ENCODE measurements around the gene CACNG1.

CACNG1 gene

DNA sequence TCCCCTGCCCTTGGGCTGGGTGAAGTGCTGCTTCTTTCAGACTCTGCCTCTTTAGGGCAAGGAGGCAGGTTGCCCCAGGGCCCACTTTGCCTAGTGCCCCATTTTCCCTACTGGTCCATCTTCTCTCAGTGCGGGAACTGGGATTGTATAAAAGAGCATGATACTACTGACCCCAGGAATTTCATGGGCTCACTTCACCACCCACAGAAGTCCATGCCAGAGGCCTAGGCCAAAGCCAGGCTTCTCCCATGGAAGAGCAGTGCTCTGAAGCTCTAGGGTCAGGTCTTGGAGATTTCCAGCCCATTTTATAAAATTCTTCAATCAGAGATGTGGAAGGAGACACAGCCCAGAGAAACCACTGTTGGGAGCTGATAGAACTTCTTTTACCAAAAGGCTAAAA lies 5.7 kb downstream of the CACNG1 start:
- no peak for DNase-seq (ENCODE audit: low read depth in 2 of 2)
- TF ChIP-seq, protein P1, sequence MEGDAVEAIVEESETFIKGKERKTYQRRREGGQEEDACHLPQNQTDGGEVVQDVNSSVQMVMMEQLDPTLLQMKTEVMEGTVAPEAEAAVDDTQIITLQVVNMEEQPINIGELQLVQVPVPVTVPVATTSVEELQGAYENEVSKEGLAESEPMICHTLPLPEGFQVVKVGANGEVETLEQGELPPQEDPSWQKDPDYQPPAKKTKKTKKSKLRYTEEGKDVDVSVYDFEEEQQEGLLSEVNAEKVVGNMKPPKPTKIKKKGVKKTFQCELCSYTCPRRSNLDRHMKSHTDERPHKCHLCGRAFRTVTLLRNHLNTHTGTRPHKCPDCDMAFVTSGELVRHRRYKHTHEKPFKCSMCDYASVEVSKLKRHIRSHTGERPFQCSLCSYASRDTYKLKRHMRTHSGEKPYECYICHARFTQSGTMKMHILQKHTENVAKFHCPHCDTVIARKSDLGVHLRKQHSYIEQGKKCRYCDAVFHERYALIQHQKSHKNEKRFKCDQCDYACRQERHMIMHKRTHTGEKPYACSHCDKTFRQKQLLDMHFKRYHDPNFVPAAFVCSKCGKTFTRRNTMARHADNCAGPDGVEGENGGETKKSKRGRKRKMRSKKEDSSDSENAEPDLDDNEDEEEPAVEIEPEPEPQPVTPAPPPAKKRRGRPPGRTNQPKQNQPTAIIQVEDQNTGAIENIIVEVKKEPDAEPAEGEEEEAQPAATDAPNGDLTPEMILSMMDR (IDR thresholded peaks at IDR 0.05; ENCODE audit: low read depth, low read length): no peak
- no peak overlapping the region for H3K4me3 ChIP-seq (replicated peaks in 1 of 2; ENCODE audit: low read depth in 2 of 2, low read length in 2 of 2)

DNA sequence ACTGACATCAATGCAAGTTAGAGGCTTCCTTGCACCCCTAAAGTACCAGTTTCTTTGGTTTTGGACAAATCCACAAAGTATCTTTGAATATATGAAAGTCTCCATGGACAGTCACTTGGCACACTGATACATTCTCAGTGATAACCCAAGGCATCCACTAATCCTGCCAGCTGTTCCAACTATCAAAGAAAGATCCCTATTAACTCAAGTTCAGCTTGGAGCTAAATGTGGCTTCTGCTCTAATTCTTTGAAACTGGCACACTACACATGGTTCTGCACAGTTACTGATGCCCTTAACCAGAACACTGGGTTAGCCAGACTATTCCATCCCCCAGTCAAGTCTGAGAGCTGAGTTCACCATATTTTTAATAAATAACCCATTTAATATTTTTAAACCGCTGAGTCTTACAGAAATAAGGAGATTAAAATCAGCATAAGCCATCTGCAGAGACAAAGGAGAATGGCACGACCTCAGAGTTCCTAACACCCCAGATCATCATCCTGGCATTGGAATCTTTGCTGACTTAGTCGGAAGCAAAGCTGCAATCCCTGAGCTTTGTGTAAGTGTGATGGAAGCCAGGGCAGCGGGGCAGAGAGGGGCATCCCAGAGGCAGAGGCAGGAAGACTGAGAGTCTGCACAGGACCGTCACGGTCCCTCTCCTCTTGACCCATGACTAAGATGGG lies 6.3 kb downstream of the CACNG1 start:
- no peak overlapping the region for H3K4me3 ChIP-seq (replicated peaks in 1 of 2; ENCODE audit: low read depth in 2 of 2, low read length in 2 of 2)
- TF ChIP-seq, protein P1 (IDR thresholded peaks at IDR 0.05; ENCODE audit: low read depth, low read length): no peak
- DNase-seq (ENCODE audit: low read depth in 2 of 2): no peak

DNA sequence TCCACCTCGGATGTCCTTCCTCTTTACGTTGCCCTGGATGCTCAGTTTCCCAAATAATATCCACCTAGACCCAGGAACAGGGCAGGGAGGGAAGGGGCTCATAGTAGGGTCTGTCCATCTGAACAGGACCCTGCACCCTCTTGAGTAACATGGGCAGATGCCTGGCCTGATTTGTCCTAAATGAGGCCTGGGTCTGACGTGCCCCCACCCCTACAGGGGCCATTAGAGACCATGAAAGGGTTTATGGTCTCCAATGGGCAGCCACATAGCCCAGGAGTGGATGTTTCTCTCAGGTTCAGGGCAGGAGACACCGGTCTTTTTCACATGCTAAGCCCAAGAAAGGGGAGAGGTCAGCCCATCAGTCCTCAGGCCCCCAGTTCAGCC lies 6.8 kb downstream of the CACNG1 start:
- no peak overlapping the region for H3K4me3 ChIP-seq (replicated peaks in 1 of 2; ENCODE audit: low read depth in 2 of 2, low read length in 2 of 2)
- TF ChIP-seq, protein P1 (IDR thresholded peaks at IDR 0.05; ENCODE audit: low read depth, low read length): no peak
- DNase-seq (ENCODE audit: low read depth in 2 of 2): no peak

DNA sequence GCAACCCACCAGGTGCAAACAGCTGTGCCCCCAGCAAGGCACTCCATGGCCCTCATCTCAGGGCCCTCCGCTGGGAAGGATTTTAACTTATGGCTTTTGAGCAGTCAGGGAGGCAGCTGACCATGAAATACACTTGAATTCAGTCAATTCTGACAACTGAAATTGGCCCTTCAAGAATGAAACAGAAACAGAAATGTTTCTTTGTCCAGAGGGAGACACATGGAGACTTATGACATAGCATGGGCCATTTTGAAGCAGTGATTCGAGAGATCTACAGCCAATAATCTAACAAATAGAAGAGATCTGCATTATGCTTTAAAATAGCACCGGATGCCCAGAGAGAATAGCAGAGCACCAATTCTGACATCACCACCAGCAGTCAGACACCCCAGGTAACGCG lies 7.5 kb downstream of the CACNG1 start:
- DNase-seq (ENCODE audit: low read depth in 2 of 2): no peak
- no peak overlapping the region for H3K4me3 ChIP-seq (replicated peaks in 1 of 2; ENCODE audit: low read depth in 2 of 2, low read length in 2 of 2)
- TF ChIP-seq, protein P1 (IDR thresholded peaks at IDR 0.05; ENCODE audit: low read depth, low read length): no peak

DNA sequence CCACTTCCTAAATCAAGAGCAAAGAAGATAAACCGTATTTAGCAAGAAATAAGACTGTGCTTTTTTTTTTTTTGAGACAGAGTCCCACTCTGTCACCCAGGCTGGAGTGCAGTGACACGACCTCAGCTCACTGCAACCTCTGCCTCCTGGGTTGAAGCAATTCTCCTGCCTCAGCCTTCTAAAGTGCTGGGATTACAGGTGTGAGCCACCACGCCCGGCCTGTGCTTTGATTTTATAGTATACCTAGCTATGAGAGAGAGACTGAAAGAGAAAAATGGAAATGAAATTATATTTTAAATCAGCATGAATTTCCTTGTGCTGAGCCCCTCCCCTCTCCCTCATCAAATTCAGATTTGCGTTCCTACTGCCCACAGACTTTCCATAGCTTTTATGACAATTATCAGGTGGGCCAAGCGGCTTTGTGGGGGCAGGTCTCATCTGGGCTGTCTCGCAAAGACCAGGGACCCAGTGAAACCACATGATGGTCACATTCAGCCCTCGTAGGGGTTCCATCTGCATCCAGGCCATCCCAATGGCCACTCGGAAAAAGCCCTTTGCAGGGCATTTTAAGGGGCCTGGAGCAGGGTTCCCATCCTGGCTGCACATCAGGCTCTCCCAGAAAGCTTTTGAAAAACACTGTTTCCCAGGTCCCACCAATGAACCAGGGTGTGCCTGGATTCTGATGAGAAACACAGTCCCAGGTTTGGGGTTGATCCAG lies 8.5 kb downstream of the CACNG1 start:
- no peak overlapping the region for H3K4me3 ChIP-seq (replicated peaks in 1 of 2; ENCODE audit: low read depth in 2 of 2, low read length in 2 of 2)
- TF ChIP-seq, protein P1 (IDR thresholded peaks at IDR 0.05; ENCODE audit: low read depth, low read length): no peak
- no peak for DNase-seq (ENCODE audit: low read depth in 2 of 2)

DNA sequence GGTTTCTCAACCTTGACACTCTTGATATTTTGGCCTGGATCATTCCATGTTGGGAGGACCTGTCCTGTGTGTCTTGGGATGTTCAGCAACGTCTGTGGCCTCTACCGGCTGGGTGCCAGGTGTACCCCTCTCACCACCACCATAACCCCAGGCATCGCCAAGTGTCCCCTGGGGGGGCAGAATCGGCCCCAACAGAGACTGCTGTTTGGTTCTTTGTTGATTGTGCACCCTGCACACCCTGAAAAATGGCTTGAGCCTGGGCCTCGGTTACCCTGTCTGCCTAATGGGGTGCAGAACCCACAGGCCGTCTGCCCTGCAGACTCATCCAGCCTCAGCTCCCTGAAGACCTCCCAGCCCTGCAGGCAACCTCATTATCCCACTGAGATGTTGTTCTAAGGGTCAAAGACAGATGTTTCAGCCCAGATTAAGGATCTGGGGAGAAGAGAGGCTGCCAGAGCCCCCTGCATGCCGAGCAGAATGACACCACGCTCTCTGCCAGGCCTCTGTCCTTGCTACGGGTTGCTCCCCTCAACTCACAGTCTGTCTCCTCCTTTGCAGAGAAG lies 9.2 kb downstream of the CACNG1 start:
- DNase-seq (ENCODE audit: low read depth in 2 of 2): no peak
- TF ChIP-seq, protein P1 (IDR thresholded peaks at IDR 0.05; ENCODE audit: low read depth, low read length): no peak
- H3K4me3 ChIP-seq (replicated peaks in 1 of 2; ENCODE audit: low read depth in 2 of 2, low read length in 2 of 2): no peak overlapping the region

Data from cardiac fibroblast (primary cell).